ENCODE data around the gene SORBS1. TPM values are rescaled to one million over a fixed set of nuclear protein-coding genes. Genes with fewer than 3 reads are reported as not detected.

SORBS1 gene
- total RNA-seq, 2 experiments from 2014 or later, result 0.13 to 0.70 TPM

DNA sequence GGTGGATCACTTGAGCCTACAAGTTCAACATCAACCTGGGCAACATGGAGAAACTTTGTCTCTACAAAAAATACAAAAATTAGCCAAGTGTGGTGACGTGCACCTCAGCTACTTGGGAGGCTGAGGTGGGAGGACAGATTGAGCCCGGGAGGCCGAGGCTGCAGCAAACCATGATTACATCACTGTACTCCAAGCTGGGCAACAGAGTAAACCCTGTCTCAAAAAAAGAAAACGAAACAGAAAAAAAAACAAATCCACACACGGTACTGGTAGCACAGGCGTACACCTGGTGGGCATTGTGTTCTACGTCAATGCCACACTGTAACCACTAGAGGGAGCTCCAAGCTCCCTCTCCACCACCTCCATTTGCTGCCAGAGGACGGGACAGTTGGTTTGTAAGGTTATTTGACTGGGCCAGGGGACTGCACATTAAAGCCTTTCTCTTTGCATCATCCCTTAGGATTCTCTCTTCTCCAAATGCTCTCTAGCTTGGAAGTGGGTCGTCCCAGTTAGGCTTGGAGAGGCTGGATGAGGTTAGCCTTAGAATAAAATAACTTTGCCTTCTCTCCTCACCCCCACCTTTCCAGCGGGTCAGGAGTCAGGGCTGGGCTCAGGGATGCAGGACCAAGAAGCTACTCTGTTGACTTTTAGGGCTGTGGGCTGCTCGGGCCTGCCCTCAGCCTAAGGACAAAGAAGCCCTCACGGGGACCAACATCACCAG lies 130.8 kb downstream of the SORBS1 start:
- Mint-ChIP-seq H3K4me3 (no peak overlapping the region), H3K36me3 (ENCODE audit: low read depth) (no peaks in the 10 kb centered on the region), H3K4me1 (ENCODE audit: low read depth) (no peaks in the 10 kb centered on the region), H3K27ac (no peak overlapping the region), H3K27me3 (no peaks in the 10 kb centered on the region), H3K9me3 (no peaks in the 10 kb centered on the region)
- intact Hi-C loops (cut with micrococcal nuclease), result loop anchor here (1.0 kb wide), 1 partner anchor 171 kb away; no protein-coding TSS in a partner anchor
- ChIA-PET POLR2A (no interaction called here), CTCF (interaction anchor here (0.7 to 6.1 kb wide), 29 partner anchors 9 to 243 kb away, joined by 3 to 76 read pairs (median 5); no protein-coding TSS in a partner anchor)
- ATAC-seq, result peak; percentile 99
- DNase-seq, result peak; percentile 44
- TF ChIP-seq, protein P1, sequence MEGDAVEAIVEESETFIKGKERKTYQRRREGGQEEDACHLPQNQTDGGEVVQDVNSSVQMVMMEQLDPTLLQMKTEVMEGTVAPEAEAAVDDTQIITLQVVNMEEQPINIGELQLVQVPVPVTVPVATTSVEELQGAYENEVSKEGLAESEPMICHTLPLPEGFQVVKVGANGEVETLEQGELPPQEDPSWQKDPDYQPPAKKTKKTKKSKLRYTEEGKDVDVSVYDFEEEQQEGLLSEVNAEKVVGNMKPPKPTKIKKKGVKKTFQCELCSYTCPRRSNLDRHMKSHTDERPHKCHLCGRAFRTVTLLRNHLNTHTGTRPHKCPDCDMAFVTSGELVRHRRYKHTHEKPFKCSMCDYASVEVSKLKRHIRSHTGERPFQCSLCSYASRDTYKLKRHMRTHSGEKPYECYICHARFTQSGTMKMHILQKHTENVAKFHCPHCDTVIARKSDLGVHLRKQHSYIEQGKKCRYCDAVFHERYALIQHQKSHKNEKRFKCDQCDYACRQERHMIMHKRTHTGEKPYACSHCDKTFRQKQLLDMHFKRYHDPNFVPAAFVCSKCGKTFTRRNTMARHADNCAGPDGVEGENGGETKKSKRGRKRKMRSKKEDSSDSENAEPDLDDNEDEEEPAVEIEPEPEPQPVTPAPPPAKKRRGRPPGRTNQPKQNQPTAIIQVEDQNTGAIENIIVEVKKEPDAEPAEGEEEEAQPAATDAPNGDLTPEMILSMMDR (IDR thresholded peaks at IDR 0.05), result peak; percentile 93

GRCh38 chr10:95429639-95430038 lies 131.5 kb downstream of the SORBS1 start:
- no peak for DNase-seq
- Mint-ChIP-seq H3K36me3 (ENCODE audit: low read depth) (no peaks in the 10 kb centered on the region), H3K27ac (no peak overlapping the region), H3K4me3 (no peak overlapping the region), H3K27me3 (no peaks in the 10 kb centered on the region), H3K9me3 (no peaks in the 10 kb centered on the region), H3K4me1 (ENCODE audit: low read depth) (no peaks in the 10 kb centered on the region)
- TF ChIP-seq, protein P1 (IDR thresholded peaks at IDR 0.05), result no peak
- intact Hi-C loops (cut with micrococcal nuclease), result loop anchor here (1.0 kb wide), 1 partner anchor 172 kb away; no protein-coding TSS in a partner anchor
- no peak for ATAC-seq
- ChIA-PET POLR2A (no interaction called here), CTCF (interaction anchor here (0.8 to 6.1 kb wide), 20 partner anchors 10 to 173 kb away, joined by 3 to 76 read pairs (median 6); no protein-coding TSS in a partner anchor)

DNA sequence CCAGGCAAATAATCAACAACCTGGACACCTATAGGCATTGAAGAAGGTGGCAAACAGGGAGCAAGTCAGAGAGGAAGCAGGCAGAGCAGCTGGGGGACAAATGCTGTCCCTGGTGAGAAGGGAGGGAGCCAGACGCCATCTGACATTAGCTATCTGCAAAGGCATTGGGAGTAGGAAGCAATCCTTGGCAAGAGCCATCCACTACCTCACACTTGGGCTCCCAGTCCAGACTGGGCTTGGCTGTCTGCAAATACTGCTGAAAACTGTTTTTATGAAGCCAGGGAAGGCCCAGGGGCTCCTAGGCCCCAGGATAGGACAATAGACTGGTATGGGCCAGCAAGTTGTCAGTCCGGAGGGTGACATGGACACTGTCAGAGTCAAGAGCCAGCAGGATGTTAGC lies 132.5 kb downstream of the SORBS1 start:
- Mint-ChIP-seq H3K9me3 (no peaks in the 10 kb centered on the region), H3K4me1 (ENCODE audit: low read depth) (no peaks in the 10 kb centered on the region), H3K27me3 (no peaks in the 10 kb centered on the region), H3K27ac (no peak overlapping the region), H3K36me3 (ENCODE audit: low read depth) (no peaks in the 10 kb centered on the region), H3K4me3 (no peak overlapping the region)
- ATAC-seq, result no peak
- intact Hi-C loops (cut with micrococcal nuclease), result no loop called here
- TF ChIP-seq, protein P1 (IDR thresholded peaks at IDR 0.05), result no peak
- DNase-seq, result no peak
- ChIA-PET POLR2A (no interaction called here), CTCF (interaction anchor here (0.8 to 6.1 kb wide), 6 partner anchors 9 to 174 kb away, joined by 3 to 76 read pairs (median 24); no protein-coding TSS in a partner anchor)

- no peak for DNase-seq
- Mint-ChIP-seq H3K36me3 (ENCODE audit: low read depth) (no peaks in the 10 kb centered on the region), H3K4me3 (no peak overlapping the region), H3K27me3 (no peaks in the 10 kb centered on the region), H3K27ac (no peak overlapping the region), H3K4me1 (ENCODE audit: low read depth) (no peaks in the 10 kb centered on the region), H3K9me3 (no peaks in the 10 kb centered on the region)
- POLR2A ChIA-PET, result no interaction called here
- intact Hi-C loops (cut with micrococcal nuclease), result no loop called here
- no peak for ATAC-seq
- TF ChIP-seq, protein P1 (IDR thresholded peaks at IDR 0.05), result no peak
- CTCF ChIA-PET, result interaction anchor here (1.1 to 1.2 kb wide), 2 partner anchors 18 to 52 kb away, joined by 4 read pairs; no protein-coding TSS in a partner anchor
These were observed 134.7 kb downstream of the SORBS1 start for GRCh38 chr10:95426482-95426881.
